Kidney epithelial cell (primary cell): ENCODE measurements around the gene EEF2K. TPM values are rescaled to one million over a fixed set of nuclear protein-coding genes. Genes with fewer than 3 reads are reported as not detected.

Experiments
- DNase-seq: peaks from one replicate; pipeline ENCODE4 v3.0.0-alpha.2; 2010; ENCODE audit warnings: low read depth
- H3K27me3 ChIP-seq: 2 replicates; pipeline ENCODE4 v1.6.0; 2011; ENCODE audit warnings: low read length; ENCODE audit not compliant: control insufficient read depth, insufficient read depth
- H3K36me3 ChIP-seq: 2 replicates; pipeline ENCODE4 v1.5.1; 2011; ENCODE audit warnings: low read length; ENCODE audit not compliant: control insufficient read depth, insufficient read depth
- H3K4me3 ChIP-seq: 2 replicates; pipeline ENCODE4 v1.5.1; 2011; ENCODE audit warnings: low read depth, mild to moderate bottlenecking, control low read depth, low read length
- total RNA-seq: library from RNA; depleted of rRNA; stranded (reverse); fragments of >200 nt; gene quantifications from 2 replicates; pipeline ENCODE4 v1.2.3, GENCODE V29; 2015
- TF ChIP-seq, protein P1 (sequence below): IDR thresholded peaks from 2 replicates; pipeline ENCODE4 v1.5.1; 2011; ENCODE audit warnings: mild to moderate bottlenecking, moderate library complexity, low read length, control low read depth, inconsistent platforms; ENCODE audit not compliant: insufficient read depth, poor library complexity, severe bottlenecking

The EEF2K gene
- total RNA-seq, 1 donor from 2014 or later = 6.8 TPM

DNA sequence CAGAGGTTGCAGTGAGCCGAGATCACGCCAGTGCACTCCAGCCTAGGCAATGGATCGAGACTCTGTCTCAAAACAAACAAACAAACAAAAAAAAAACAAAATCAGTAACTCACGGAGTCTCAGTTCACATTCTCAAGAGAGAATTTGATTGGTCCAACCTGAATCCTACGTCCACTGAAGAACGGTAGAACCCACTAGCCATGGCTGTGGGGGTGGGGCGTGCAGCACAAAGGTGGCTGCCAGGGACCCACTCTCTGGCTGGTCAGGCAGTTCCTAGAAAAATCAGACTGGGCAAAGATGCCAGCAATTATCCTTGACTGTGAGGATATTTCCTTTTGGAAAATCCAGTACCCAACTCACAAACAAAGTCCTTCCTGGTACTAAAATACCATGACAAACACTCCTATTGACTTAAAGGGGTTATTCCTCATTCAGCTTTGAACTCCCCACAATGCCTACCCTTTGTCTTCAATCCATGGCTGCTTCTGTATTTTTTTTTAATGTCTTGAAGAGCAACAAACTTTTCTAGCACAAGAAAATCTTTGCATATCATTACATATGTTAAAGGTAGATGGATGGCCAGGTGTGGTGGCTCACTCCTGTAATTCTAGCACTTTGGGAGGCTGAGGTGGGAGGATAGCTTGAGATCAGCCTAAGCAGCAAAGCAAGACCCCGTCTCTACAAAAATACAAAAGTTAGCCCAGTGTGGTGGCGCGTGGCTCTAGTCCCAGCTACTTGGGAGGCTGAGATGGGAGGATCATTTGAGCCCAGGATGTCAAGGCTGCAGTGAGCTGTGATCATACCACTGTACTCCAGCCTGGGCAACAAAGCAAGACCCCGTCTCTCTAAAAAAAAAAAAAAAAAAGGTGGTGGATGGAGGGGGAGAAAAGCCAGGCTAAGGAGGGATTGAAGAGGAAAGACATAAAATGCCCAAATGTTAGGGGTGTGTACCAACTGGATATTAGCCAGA lies 87.3 kb downstream of the EEF2K start:
- H3K36me3 ChIP-seq = no peaks in the 10 kb centered on the region
- H3K4me3 ChIP-seq = no peak overlapping the region
- TF ChIP-seq, protein P1, sequence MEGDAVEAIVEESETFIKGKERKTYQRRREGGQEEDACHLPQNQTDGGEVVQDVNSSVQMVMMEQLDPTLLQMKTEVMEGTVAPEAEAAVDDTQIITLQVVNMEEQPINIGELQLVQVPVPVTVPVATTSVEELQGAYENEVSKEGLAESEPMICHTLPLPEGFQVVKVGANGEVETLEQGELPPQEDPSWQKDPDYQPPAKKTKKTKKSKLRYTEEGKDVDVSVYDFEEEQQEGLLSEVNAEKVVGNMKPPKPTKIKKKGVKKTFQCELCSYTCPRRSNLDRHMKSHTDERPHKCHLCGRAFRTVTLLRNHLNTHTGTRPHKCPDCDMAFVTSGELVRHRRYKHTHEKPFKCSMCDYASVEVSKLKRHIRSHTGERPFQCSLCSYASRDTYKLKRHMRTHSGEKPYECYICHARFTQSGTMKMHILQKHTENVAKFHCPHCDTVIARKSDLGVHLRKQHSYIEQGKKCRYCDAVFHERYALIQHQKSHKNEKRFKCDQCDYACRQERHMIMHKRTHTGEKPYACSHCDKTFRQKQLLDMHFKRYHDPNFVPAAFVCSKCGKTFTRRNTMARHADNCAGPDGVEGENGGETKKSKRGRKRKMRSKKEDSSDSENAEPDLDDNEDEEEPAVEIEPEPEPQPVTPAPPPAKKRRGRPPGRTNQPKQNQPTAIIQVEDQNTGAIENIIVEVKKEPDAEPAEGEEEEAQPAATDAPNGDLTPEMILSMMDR = no peak
- H3K27me3 ChIP-seq = no peaks in the 10 kb centered on the region
- DNase-seq = no peak

DNA sequence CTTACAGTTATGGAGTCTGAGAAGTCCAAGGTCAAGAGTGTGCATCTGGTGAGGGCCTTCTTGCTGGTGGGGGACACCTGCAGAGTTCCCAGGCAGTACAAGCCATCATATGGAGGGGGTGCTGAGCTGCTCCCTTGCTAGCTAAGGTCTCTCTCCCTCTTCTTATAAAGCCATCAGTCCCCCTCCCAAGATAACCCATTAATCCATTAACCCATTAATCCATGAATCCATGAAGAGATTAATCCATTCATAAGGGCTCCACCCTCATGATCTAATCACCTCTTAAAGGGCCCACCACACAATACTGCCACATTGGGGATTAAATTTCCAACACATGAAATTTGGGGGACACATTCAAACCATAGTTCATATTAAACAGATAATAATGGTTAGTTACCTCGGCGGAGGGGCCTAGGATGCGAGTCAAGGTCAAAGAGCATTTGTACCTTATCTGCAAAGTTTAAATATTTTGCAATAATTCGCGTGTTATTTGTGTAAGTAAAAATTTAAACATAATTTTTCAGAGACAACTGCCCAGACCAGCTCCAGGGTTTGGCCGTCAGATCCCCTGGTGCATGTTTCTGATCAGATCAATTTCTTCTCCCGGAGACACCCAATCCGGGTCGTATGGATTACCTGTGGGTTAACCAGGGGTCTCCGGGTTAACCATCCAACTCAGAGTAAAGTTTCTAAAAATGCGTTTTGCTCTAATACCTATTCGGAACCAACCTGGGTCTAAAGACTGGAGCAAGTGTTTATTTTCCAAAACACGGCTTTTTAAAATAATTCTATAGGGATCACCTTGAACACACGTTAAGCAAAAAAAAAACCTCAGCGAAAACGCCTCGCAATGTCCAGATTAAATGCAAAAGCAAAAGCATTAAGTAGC lies 90.4 kb downstream of the EEF2K start:
- no peak for DNase-seq

DNA sequence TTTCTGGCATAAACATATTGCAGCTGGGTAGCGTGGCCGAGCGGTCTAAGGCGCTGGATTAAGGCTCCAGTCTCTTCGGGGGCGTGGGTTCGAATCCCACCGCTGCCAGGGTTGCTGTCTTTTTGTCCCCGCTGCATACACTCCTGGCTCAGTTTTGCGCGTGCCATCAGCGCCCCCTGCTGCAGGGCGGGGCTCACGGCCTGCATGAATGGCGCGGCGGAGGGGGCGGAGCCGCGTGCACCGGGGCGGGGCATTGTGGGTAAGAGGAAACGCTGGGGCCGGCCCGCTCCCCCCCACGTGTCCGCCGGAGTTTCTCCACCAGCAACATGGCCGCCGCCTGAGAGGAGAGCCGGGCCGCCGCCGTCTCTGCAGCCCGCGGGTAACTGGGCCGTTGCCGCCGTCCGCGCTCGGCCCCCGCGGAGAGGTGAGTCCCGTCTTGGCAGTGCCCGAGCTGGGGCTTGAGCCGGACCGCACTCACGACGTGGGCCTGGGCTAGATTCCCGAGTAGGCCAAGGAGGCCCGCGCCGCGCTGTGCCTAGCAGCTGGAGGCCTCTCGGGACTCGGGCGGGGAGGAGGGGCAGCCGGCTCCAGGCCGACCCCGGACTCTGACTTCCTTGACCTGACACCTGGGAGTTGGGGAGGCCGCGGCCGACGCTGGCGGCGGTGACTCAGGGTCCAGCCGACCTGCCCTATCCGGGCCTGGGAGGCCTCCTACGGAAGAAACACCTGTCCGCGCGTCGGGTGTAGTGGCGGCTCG lies 91.2 kb downstream of the EEF2K start, which contains the start of gene POLR3E:
Gene POLR3E, plus strand, starts transcription at position 296 of the 757 bp plus-strand sequence. CDS start 5,560 bp downstream, outside the sequence.
- H3K36me3 ChIP-seq = no peaks in the 10 kb centered on the region
- peak; percentile 79 for DNase-seq
- H3K4me3 ChIP-seq = peak within 1 kb of the TSS; percentile 77
- TF ChIP-seq, protein P1 = peak; percentile 87
- H3K27me3 ChIP-seq = no peaks in the 10 kb centered on the region

More for the DNA sequence above, 90.4 kb downstream of the EEF2K start:
- Histone ChIP-seq H3K27me3 (no peaks in the 10 kb centered on the region), H3K36me3 (no peaks in the 10 kb centered on the region), H3K4me3 (peak overlapping the region; percentile 77)
- TF ChIP-seq, protein P1 = no peak

DNA sequence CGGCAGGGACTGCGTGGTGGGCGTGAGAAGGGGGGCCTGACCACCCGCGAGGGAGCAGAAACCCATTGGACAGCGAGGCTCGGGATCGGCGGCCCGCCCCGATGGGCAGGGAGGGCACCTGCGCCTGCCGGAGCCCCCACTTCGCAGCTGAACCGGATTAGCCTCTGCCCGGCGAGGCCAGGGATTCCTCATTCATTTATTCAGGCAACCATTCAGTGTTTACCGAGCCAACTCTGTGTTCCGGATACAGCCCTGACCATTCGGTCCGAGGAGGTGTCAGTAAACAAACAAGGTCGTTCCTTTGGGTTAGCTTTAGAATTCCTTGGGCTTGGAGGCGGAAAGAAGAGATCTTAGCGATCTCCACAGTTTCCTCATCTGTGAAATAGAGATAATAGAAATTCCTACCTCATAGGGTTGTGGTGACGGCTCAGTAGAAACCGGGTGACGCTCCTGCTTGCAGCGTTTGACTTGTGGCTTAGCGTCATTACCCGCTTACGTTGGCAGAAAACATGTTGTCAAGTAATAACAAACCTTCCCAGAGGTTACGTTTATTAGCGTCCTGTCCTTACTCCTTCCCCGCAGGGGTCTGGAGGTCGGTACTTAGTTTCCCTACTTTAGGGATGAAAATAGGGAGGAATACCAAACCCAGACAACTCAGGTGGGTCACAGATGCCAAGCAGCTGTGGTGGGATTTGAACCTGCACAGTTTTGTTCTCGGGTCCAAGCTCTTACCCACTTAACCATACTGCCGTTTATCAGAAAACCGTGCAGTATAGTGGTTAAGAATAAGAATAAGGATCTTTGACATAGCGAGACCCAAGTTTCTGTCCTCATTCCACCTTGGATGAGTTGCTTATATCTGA lies 92.0 kb downstream of the EEF2K start:
- TF ChIP-seq, protein P1 = no peak
- Histone ChIP-seq H3K36me3 (no peaks in the 10 kb centered on the region), H3K4me3 (peak overlapping the region; percentile 67), H3K27me3 (no peaks in the 10 kb centered on the region)
- DNase-seq = peak; percentile 74
